ENCODE data around the gene NSG2. TPM values are rescaled to one million over a fixed set of nuclear protein-coding genes. Genes with fewer than 3 reads are reported as not detected.
"Not testable (repeated sequence)": the region's sequence is repeated elsewhere in the genome, so short reads cannot be mapped to it uniquely, and the experiment has no call there.

Gene NSG2
- polyA plus RNA-seq, 1 donor, result 22.6 TPM

DNA sequence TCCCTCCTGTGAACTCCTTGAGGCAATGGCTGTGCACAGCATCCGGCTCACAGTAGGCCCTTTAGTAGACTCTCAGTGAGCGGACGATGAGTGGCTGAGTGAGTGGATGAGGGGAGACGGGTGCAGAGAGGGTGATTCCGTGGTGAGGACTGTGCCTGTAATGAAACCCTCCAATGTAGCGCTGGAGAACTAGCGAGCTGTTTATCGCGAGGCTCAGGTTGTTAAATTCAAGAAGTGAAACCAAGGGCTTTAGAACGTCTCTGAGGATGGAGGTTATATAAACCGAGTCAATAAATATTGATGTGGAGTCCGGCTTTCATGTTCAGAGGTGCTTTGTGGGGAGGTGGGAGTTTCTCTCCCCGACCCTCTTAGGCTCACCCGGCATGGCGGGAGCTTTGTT, 53.2 kb downstream of the NSG2 start:
- no peak overlapping the region for H3K4me3 ChIP-seq (ENCODE audit: low read length)
- no peaks in the 10 kb centered on the region for H3K27me3 ChIP-seq (ENCODE audit: control insufficient read depth, insufficient read depth, low read length)
- 90% methylated on average over 4 of the region's 15 CpGs for WGBS (ENCODE audit: insufficient coverage, low lambda C conversion rate)
- DNase-seq, result no peak
- H3K36me3 ChIP-seq (ENCODE audit: control insufficient read depth, insufficient read depth, low read length), result no peaks in the 10 kb centered on the region
- no peaks in the 10 kb centered on the region for H3K4me1 ChIP-seq (ENCODE audit: control insufficient read depth, insufficient read depth, low read length)
- no peak overlapping the region for H3K27ac ChIP-seq (ENCODE audit: low read length)
- no peaks in the 10 kb centered on the region for H3K9me3 ChIP-seq (ENCODE audit: control insufficient read depth, low read depth, low read length)

DNA sequence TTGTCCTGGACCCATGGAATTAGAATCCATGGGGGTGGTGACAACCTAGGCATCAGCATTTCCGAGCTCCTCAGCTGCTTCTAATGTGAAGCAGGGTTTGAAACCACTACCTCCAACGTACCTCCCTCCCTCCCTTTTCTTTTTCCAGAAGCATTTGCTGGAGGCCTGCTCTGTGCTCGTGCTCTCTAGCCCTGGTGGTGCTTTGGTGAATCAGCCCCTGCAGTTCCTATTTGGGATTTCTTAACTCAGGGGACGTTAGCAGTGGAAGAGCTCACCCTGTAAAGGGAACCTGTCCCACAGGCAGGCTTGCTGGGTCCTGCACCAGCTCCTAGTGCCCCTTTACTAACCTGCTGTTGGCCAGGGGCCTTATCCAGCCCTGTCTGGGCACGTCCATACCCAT, 55.0 kb downstream of the NSG2 start:
- DNase-seq, result no peak
- H3K4me3 ChIP-seq (ENCODE audit: low read length), result no peak overlapping the region
- H3K9me3 ChIP-seq (ENCODE audit: control insufficient read depth, low read depth, low read length), result no peaks in the 10 kb centered on the region
- no peaks in the 10 kb centered on the region for H3K27me3 ChIP-seq (ENCODE audit: control insufficient read depth, insufficient read depth, low read length)
- no peak overlapping the region for H3K27ac ChIP-seq (ENCODE audit: low read length)
- no peaks in the 10 kb centered on the region for H3K4me1 ChIP-seq (ENCODE audit: control insufficient read depth, insufficient read depth, low read length)
- H3K36me3 ChIP-seq (ENCODE audit: control insufficient read depth, insufficient read depth, low read length), result no peaks in the 10 kb centered on the region
- WGBS (ENCODE audit: insufficient coverage, low lambda C conversion rate), result no CpG with 5 or more reads among the region's 5 CpGs

DNA sequence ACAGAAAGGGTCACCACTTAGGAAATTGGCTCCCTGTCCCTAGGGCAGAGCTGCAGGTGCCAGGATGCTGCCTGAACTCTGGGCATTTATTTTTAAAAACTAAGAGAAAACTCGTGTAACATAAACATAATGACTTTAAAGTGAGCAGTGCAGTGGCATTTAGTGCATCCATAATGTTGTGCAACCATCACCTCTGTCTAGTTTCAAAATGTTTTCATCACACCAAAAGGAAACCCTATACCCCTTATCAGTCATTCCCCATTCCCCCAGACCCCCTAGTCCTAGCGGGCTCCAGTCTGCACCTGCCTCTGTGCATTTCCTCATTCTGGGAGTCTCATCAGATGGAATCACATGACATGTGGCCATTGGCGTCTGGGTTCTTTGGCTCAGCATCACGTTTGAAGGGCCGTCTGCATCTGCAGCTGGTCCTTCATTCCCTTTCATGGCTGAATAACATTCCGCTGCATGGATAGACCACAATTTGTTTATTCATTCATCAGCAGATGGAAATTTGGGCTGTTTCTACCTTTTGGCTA, 55.8 kb downstream of the NSG2 start:
- H3K27ac ChIP-seq (ENCODE audit: low read length), result no peak overlapping the region
- no CpG with 5 or more reads among the region's 6 CpGs for WGBS (ENCODE audit: insufficient coverage, low lambda C conversion rate)
- H3K27me3 ChIP-seq (ENCODE audit: control insufficient read depth, insufficient read depth, low read length), result no peaks in the 10 kb centered on the region
- H3K36me3 ChIP-seq (ENCODE audit: control insufficient read depth, insufficient read depth, low read length), result no peaks in the 10 kb centered on the region
- H3K4me3 ChIP-seq (ENCODE audit: low read length), result no peak overlapping the region
- DNase-seq, result no peak
- H3K4me1 ChIP-seq (ENCODE audit: control insufficient read depth, insufficient read depth, low read length), result no peaks in the 10 kb centered on the region
- H3K9me3 ChIP-seq (ENCODE audit: control insufficient read depth, low read depth, low read length), result no peaks in the 10 kb centered on the region

DNA sequence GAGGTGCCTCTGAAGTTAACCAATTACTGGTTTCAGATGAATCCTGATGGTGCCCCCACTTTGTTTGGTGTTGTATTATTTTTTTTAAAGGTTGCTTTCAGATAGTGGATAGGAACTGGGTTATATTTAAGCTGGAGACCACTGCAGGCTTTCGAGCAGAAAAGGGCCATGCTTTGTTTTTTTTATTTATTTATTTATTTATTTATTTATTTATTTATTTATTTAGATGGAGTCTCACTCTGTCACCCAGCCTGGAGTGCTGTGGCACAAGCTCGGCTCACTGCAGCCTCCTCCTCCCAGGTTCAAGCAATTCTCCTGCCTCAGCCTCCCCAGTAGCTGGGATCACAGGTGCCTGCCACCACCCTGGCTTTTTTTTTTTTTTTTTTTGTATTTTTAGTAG, 57.1 kb downstream of the NSG2 start:
- H3K36me3 ChIP-seq (ENCODE audit: control insufficient read depth, insufficient read depth, low read length); H3K27ac ChIP-seq (ENCODE audit: low read length); H3K4me3 ChIP-seq (ENCODE audit: low read length); DNase-seq; H3K4me1 ChIP-seq (ENCODE audit: control insufficient read depth, insufficient read depth, low read length); H3K27me3 ChIP-seq (ENCODE audit: control insufficient read depth, insufficient read depth, low read length); H3K9me3 ChIP-seq (ENCODE audit: control insufficient read depth, low read depth, low read length): not testable (repeated sequence)
- 89% methylated on average over 2 of the region's 2 CpGs for WGBS (ENCODE audit: insufficient coverage, low lambda C conversion rate)

DNA sequence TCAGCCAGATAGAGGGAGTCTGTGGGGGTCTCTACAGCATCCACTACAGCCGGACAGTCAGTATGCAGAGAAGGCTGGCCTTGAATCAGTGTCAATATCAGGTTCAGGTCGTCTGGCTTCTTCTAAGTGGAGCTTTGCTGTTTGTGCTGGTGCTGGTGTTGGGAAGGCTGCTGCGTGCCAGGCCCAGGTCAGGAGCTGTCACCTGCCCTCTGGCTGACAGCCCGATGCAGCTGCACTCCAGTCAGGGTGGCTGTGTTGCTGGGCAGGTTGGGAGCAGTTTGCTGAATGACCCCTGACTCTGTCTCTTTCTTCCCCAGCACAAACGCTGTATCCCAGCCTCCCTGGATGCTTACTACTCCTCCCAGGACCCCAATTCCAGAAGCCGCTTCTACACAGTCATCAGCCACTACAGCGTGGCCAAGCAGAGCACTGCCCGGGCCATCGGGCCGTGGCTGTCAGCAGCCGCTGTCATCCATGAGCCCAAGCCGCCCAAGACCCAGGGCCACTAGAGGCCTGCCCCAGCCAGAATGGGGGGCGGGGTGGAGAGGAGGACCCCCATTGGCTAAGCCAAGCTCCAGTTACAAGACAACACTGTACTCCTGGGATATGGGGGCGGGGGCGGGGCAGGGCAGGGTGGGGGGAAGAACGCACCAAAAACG, 61.6 kb downstream of the NSG2 start:
- no peak overlapping the region for H3K27ac ChIP-seq (ENCODE audit: low read length)
- H3K36me3 ChIP-seq (ENCODE audit: control insufficient read depth, insufficient read depth, low read length), result no peaks in the 10 kb centered on the region
- no peaks in the 10 kb centered on the region for H3K4me1 ChIP-seq (ENCODE audit: control insufficient read depth, insufficient read depth, low read length)
- no peak for DNase-seq
- no peaks in the 10 kb centered on the region for H3K27me3 ChIP-seq (ENCODE audit: control insufficient read depth, insufficient read depth, low read length)
- no peak overlapping the region for H3K4me3 ChIP-seq (ENCODE audit: low read length)
- H3K9me3 ChIP-seq (ENCODE audit: control insufficient read depth, low read depth, low read length), result no peaks in the 10 kb centered on the region
- WGBS (ENCODE audit: insufficient coverage, low lambda C conversion rate), result no CpG with 5 or more reads among the region's 17 CpGs

DNA sequence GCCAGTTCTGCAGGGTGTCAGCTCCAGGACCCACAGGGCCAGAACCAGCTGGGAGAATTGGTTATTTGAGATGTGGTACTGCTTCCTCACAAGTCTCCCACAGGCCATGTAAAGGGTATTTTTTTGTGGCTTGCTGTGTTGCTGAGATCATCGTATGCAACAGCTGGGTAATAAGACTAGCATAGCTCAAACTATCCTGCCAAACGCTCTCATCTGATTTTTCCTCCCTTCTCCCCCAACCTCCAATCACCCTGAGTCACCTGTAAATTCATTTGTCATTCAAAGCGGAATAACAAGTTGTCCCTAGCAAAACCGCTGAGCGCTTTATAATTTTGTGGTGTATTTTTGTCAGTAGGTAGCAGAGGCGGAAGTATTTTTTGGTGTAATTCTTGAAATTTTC, 63.2 kb downstream of the NSG2 start:
- 100% methylated on average over 1 of the region's 6 CpGs for WGBS (ENCODE audit: insufficient coverage, low lambda C conversion rate)
- Histone ChIP-seq H3K27ac (ENCODE audit: low read length) (no peak overlapping the region), H3K36me3 (ENCODE audit: control insufficient read depth, insufficient read depth, low read length) (no peaks in the 10 kb centered on the region), H3K9me3 (ENCODE audit: control insufficient read depth, low read depth, low read length) (no peaks in the 10 kb centered on the region), H3K4me1 (ENCODE audit: control insufficient read depth, insufficient read depth, low read length) (no peaks in the 10 kb centered on the region), H3K4me3 (ENCODE audit: low read length) (no peak overlapping the region), H3K27me3 (ENCODE audit: control insufficient read depth, insufficient read depth, low read length) (no peaks in the 10 kb centered on the region)
- DNase-seq, result no peak

DNA sequence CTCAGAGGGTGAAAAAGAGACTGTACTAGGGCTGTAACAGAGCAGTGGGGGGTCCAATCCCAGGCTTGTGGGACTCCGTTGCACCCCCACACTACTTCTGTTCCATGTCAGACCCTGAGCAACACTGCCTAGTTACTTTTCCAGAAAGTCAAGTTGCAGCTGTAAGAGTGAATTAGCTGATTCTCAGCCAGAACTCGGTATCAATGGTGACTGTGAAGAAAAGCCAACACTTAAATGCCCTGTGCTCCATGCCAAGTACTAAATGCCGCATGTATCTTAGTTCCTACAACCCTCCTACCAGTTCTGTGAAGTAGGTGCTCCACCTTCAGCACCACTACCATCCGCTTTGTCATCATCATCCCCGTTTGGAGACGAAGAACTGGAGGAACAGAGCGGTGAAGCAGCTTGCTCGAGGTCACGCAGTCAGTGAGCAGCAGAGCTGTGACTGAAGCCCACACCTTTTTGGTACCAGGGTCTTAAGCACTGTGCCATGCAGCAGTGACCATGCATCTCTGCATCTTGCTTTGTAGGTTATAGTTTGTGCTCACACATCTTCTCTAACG, 64.3 kb downstream of the NSG2 start:
- no peak for DNase-seq
- no peaks in the 10 kb centered on the region for H3K9me3 ChIP-seq (ENCODE audit: control insufficient read depth, low read depth, low read length)
- no peak overlapping the region for H3K4me3 ChIP-seq (ENCODE audit: low read length)
- no peaks in the 10 kb centered on the region for H3K27me3 ChIP-seq (ENCODE audit: control insufficient read depth, insufficient read depth, low read length)
- H3K36me3 ChIP-seq (ENCODE audit: control insufficient read depth, insufficient read depth, low read length), result no peaks in the 10 kb centered on the region
- WGBS (ENCODE audit: insufficient coverage, low lambda C conversion rate), result no CpG with 5 or more reads among the region's 10 CpGs
- no peak overlapping the region for H3K27ac ChIP-seq (ENCODE audit: low read length)
- H3K4me1 ChIP-seq (ENCODE audit: control insufficient read depth, insufficient read depth, low read length), result no peaks in the 10 kb centered on the region

DNA sequence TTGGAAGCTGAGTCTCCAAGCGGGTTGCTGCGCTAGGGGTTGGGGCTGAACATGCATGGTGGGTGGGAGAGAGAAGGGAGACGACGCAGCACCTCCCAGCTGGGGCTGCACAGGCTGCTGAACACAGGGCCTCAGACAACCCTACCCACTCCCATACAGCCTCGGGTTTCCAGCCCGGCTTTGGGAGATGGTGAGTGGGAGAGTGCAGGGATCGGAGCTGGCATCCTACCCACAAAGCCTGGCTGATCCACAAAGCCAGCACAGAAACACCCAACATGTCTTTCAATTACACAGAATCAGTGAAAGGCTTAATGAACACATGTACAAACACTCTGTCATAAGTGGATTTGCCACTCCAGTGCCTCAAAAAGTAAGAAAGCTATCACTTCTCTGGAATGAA, 64.8 kb downstream of the NSG2 start:
- WGBS (ENCODE audit: insufficient coverage, low lambda C conversion rate), result no CpG with 5 or more reads among the region's 7 CpGs
- no peaks in the 10 kb centered on the region for H3K27me3 ChIP-seq (ENCODE audit: control insufficient read depth, insufficient read depth, low read length)
- no peaks in the 10 kb centered on the region for H3K36me3 ChIP-seq (ENCODE audit: control insufficient read depth, insufficient read depth, low read length)
- no peaks in the 10 kb centered on the region for H3K4me1 ChIP-seq (ENCODE audit: control insufficient read depth, insufficient read depth, low read length)
- no peak for DNase-seq
- no peaks in the 10 kb centered on the region for H3K9me3 ChIP-seq (ENCODE audit: control insufficient read depth, low read depth, low read length)
- no peak overlapping the region for H3K27ac ChIP-seq (ENCODE audit: low read length)
- H3K4me3 ChIP-seq (ENCODE audit: low read length), result no peak overlapping the region

DNA sequence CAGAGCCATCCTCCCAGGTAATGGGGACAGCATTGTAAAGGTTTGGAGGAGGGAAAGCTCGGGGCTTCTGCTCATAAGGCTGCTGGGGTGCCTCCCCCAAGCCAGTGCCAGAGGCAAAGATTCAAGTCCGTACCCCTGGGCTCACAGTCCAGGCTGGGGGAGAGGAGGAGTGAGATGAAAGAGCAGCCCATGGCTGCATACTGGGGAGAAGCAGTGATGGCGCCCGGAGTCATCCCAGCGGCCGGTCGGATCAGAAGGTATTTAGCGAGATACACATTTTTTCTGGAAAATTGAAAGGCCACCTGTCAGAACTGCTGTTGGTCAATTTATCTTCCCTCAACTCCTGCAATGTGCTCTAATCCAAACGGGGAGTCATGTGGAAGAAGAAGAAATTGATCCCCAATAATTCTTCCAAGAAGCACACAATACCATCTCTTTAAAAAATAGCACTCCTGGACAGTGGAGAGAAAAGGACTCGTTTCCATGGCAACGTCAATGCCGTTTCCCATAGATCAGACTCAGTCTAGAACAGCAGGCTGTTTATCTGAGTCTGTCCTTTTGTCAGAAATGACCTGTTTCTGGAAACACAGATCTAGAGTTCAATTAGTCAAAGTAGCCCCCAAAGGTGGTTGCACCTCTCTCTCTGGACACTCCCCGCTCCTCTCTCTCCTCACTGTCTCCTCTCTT, 65.9 kb downstream of the NSG2 start:
- 74% methylated on average over 5 of the region's 13 CpGs for WGBS (ENCODE audit: insufficient coverage, low lambda C conversion rate)
- no peaks in the 10 kb centered on the region for H3K9me3 ChIP-seq (ENCODE audit: control insufficient read depth, low read depth, low read length)

DNA sequence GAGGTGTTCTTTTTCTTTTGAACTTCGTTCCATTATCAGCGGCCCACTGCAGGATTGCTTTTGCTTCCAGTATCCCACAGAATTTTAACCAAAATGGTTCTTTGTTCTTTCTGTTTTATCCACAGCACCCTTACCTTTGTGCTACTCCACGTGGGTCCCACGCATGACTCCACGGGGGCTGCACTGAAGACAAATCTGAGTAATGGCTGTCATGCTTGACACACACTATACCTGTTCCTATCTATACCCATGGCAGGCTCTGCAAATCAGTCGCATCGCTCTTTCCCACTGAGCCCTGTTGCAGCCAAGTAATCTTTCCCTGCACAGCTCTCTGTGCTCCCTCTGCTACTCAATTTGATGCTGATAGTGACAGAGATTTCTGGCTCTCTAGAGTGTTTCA, 69.7 kb downstream of the NSG2 start:
- no CpG with 5 or more reads among the region's 7 CpGs for WGBS (ENCODE audit: insufficient coverage, low lambda C conversion rate)
- Histone ChIP-seq H3K9me3 (ENCODE audit: control insufficient read depth, low read depth, low read length) (no peaks in the 10 kb centered on the region), H3K4me1 (ENCODE audit: control insufficient read depth, insufficient read depth, low read length) (no peaks in the 10 kb centered on the region), H3K27ac (ENCODE audit: low read length) (no peak overlapping the region), H3K27me3 (ENCODE audit: control insufficient read depth, insufficient read depth, low read length) (no peaks in the 10 kb centered on the region), H3K36me3 (ENCODE audit: control insufficient read depth, insufficient read depth, low read length) (no peaks in the 10 kb centered on the region), H3K4me3 (ENCODE audit: low read length) (no peak overlapping the region)
- DNase-seq, result no peak

More for the DNA sequence above, 65.9 kb downstream of the NSG2 start:
- no peak for DNase-seq
- Histone ChIP-seq H3K4me1 (ENCODE audit: control insufficient read depth, insufficient read depth, low read length) (no peaks in the 10 kb centered on the region), H3K27ac (ENCODE audit: low read length) (no peak overlapping the region), H3K4me3 (ENCODE audit: low read length) (no peak overlapping the region), H3K27me3 (ENCODE audit: control insufficient read depth, insufficient read depth, low read length) (no peaks in the 10 kb centered on the region), H3K36me3 (ENCODE audit: control insufficient read depth, insufficient read depth, low read length) (no peaks in the 10 kb centered on the region)
